Ovary (tissue), 3 donors: ENCODE measurements around the gene SLC39A1.

Experiments
- CTCF ChIP-seq, 3 donors: fragments of 450-650 bp in 2 of 3; fragments of 200-600 bp in 1 of 3; IDR thresholded peaks; one replicate each; pipeline versions ENCODE4 v1.5.1 to v1.8.0; 2016 to 2022; ENCODE audit warnings: antibody characterized with exemption in 3 of 3, mild to moderate bottlenecking in 1 of 3
- EP300 ChIP-seq: sonication (generic); formaldehyde crosslinking; IDR thresholded peaks from one replicate; pipeline ENCODE4 v1.6.1; 2017; ENCODE audit warnings: antibody characterized with exemption
- POLR2A ChIP-seq: fragments of 450-650 bp; IDR thresholded peaks from one replicate; pipeline ENCODE4 v1.6.1; 2017; ENCODE audit warnings: antibody characterized with exemption, mild to moderate bottlenecking, moderate library complexity
- donor health status: DM: no; HTN: no; CAD: no.

GRCh38 chr1:153987621-153988020 lies 24.3 kb upstream of the SLC39A1 start:
- no peak for TF ChIP-seq CTCF (IDR thresholded peaks at IDR 0.05)
- no peak for TF ChIP-seq EP300
- TF ChIP-seq POLR2A: no peak
